Measurements from ENCODE around the gene MAPKAP1.

Gene MAPKAP1

DNA sequence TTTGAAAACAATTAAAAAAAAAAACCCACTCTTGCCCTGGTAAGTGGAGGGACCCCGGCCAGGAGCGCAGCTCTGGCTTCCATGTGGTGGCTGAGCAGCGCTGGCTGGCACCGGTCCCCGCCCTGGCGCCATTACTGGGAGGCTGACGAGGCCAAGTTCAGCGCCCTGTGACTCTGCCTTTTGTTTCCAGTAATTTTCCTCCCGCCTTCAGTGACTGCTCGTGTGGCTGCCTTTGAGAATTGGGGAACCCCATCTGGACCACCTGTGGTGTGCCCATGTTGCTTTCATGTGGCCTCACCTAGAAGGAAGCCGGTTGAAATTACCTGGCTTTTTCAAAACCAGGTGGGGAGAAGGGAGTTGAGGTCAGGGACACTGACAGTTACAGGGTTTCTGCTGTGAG lies 309.3 kb downstream of the MAPKAP1 start:
- ATAC-seq: no peak
- TF ChIP-seq ZNF8 (CRISPR knock-in tag; IDR thresholded peaks at IDR 0.05): no peak
- TF ChIP-seq, protein P1, sequence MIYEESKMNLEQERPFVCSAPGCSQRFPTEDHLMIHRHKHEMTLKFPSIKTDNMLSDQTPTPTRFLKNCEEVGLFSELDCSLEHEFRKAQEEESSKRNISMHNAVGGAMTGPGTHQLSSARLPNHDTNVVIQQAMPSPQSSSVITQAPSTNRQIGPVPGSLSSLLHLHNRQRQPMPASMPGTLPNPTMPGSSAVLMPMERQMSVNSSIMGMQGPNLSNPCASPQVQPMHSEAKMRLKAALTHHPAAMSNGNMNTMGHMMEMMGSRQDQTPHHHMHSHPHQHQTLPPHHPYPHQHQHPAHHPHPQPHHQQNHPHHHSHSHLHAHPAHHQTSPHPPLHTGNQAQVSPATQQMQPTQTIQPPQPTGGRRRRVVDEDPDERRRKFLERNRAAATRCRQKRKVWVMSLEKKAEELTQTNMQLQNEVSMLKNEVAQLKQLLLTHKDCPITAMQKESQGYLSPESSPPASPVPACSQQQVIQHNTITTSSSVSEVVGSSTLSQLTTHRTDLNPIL (CRISPR knock-in tag; IDR thresholded peaks at IDR 0.05; ENCODE audit: low read depth): no peak
- TF ChIP-seq BACH2 (CRISPR knock-in tag; IDR thresholded peaks at IDR 0.05; ENCODE audit: borderline replicate concordance): no peak
- TF ChIP-seq, protein P2, sequence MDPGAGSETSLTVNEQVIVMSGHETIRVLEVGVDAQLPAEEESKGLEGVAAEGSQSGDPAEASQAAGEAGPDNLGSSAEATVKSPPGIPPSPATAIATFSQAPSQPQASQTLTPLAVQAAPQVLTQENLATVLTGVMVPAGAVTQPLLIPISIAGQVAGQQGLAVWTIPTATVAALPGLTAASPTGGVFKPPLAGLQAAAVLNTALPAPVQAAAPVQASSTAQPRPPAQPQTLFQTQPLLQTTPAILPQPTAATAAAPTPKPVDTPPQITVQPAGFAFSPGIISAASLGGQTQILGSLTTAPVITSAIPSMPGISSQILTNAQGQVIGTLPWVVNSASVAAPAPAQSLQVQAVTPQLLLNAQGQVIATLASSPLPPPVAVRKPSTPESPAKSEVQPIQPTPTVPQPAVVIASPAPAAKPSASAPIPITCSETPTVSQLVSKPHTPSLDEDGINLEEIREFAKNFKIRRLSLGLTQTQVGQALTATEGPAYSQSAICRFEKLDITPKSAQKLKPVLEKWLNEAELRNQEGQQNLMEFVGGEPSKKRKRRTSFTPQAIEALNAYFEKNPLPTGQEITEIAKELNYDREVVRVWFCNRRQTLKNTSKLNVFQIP (CRISPR knock-in tag; IDR thresholded peaks at IDR 0.05; ENCODE audit: borderline replicate concordance, low read depth): no peak
- TF ChIP-seq PPARA (CRISPR knock-in tag; IDR thresholded peaks at IDR 0.05; ENCODE audit: borderline replicate concordance): no peak
- TF ChIP-seq OSR1 (CRISPR knock-in tag; IDR thresholded peaks at IDR 0.05): no peak

DNA sequence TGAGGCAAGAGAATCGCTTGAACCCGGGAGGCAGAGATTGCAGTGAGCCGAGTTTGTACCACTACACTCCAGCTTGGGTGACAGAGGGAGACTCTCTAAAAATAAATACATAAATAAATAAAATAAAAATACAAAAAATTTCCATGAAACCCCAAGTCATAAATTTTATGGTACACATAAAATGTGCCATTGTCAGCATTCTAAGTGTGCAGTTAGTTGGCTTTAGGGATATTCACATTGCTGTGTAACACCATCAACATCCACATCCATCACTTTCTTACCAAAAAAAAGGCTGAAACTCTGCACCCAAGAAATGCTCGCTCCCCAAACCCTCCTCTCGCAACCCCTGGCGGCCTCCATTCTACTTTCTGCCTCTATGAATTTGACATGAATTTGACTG lies 310.2 kb downstream of the MAPKAP1 start:
- ATAC-seq: no peak
- TF ChIP-seq, protein P3, sequence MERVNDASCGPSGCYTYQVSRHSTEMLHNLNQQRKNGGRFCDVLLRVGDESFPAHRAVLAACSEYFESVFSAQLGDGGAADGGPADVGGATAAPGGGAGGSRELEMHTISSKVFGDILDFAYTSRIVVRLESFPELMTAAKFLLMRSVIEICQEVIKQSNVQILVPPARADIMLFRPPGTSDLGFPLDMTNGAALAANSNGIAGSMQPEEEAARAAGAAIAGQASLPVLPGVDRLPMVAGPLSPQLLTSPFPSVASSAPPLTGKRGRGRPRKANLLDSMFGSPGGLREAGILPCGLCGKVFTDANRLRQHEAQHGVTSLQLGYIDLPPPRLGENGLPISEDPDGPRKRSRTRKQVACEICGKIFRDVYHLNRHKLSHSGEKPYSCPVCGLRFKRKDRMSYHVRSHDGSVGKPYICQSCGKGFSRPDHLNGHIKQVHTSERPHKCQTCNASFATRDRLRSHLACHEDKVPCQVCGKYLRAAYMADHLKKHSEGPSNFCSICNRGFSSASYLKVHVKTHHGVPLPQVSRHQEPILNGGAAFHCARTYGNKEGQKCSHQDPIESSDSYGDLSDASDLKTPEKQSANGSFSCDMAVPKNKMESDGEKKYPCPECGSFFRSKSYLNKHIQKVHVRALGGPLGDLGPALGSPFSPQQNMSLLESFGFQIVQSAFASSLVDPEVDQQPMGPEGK (CRISPR knock-in tag; IDR thresholded peaks at IDR 0.05; ENCODE audit: borderline replicate concordance): no peak
- TF ChIP-seq TCF4 (CRISPR knock-in tag; IDR thresholded peaks at IDR 0.05; ENCODE audit: borderline replicate concordance): no peak
- TF ChIP-seq ESRRG (CRISPR knock-in tag; IDR thresholded peaks at IDR 0.05): no peak
- no peak for TF ChIP-seq PPARA (CRISPR knock-in tag; IDR thresholded peaks at IDR 0.05; ENCODE audit: borderline replicate concordance)

DNA sequence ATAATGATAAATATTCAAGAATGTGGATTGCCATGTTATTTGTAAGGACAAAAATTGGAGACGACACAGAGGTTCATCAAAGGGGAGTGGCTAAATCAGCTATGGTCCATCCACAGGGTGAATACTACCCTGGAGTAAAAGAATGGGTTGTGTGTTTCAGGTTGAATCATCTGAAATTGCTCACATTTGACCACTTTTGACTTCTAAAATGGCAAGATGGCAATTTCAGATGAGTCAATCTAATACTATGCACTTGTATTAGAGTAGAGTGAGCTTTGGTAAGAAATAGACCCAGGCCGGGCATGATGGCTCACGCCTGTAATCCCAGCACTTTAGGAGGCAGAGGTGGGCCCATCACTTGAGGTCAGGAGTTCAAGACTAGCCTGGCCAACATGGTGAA lies 313.6 kb downstream of the MAPKAP1 start:
- no peak for TF ChIP-seq ZNF8 (CRISPR knock-in tag; IDR thresholded peaks at IDR 0.05)
- TF ChIP-seq, protein P4, sequence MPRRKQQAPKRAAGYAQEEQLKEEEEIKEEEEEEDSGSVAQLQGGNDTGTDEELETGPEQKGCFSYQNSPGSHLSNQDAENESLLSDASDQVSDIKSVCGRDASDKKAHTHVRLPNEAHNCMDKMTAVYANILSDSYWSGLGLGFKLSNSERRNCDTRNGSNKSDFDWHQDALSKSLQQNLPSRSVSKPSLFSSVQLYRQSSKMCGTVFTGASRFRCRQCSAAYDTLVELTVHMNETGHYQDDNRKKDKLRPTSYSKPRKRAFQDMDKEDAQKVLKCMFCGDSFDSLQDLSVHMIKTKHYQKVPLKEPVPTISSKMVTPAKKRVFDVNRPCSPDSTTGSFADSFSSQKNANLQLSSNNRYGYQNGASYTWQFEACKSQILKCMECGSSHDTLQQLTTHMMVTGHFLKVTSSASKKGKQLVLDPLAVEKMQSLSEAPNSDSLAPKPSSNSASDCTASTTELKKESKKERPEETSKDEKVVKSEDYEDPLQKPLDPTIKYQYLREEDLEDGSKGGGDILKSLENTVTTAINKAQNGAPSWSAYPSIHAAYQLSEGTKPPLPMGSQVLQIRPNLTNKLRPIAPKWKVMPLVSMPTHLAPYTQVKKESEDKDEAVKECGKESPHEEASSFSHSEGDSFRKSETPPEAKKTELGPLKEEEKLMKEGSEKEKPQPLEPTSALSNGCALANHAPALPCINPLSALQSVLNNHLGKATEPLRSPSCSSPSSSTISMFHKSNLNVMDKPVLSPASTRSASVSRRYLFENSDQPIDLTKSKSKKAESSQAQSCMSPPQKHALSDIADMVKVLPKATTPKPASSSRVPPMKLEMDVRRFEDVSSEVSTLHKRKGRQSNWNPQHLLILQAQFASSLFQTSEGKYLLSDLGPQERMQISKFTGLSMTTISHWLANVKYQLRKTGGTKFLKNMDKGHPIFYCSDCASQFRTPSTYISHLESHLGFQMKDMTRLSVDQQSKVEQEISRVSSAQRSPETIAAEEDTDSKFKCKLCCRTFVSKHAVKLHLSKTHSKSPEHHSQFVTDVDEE (CRISPR knock-in tag; IDR thresholded peaks at IDR 0.05): no peak
- no peak for TF ChIP-seq ZC3H10 (CRISPR knock-in tag; IDR thresholded peaks at IDR 0.05)
- no peak for TF ChIP-seq PPARA (CRISPR knock-in tag; IDR thresholded peaks at IDR 0.05; ENCODE audit: borderline replicate concordance)
- TF ChIP-seq ZFP3 (CRISPR knock-in tag; IDR thresholded peaks at IDR 0.05): no peak
- TF ChIP-seq BACH2 (CRISPR knock-in tag; IDR thresholded peaks at IDR 0.05; ENCODE audit: borderline replicate concordance): no peak
- no peak for TF ChIP-seq ZNF70 (CRISPR knock-in tag; IDR thresholded peaks at IDR 0.05)
- no peak for TF ChIP-seq SNAI2 (CRISPR knock-in tag; IDR thresholded peaks at IDR 0.05)
- TF ChIP-seq GLIS3 (CRISPR knock-in tag; IDR thresholded peaks at IDR 0.05): no peak
- no peak for TF ChIP-seq ZNF565 (CRISPR knock-in tag; conservative IDR thresholded peaks at IDR 0.05; ENCODE audit: low read depth)
- peak; percentile 67 for ATAC-seq

DNA sequence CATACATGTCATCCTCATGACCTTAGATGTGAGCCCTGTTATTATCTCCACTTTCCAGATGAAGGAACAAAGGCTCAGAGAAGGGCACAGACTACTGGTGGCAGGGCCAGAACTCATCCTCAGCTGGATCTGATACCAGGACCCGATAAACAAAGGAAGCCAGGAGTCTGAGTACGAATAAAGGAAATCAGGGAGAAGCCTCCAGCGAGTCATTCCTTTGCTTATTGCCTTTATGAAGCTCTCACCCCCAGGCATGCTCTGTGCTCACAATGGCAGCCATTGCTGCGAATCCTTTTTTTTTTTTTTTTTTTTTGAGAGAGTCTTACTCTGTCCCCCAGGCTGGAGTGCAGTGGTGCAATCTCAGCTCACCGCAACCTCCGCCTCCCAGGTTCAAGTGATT lies 315.3 kb downstream of the MAPKAP1 start:
- no peak for ATAC-seq
- TF ChIP-seq OSR1 (CRISPR knock-in tag; IDR thresholded peaks at IDR 0.05) (no peak), ZFP3 (CRISPR knock-in tag; IDR thresholded peaks at IDR 0.05) (no peak), TOX (CRISPR knock-in tag; IDR thresholded peaks at IDR 0.05; ENCODE audit: borderline replicate concordance) (no peak), ZC3H10 (CRISPR knock-in tag; IDR thresholded peaks at IDR 0.05) (no peak), SNAI2 (CRISPR knock-in tag; IDR thresholded peaks at IDR 0.05) (no peak), CSDC2 (CRISPR knock-in tag; IDR thresholded peaks at IDR 0.05) (no peak), ISL1 (CRISPR knock-in tag; IDR thresholded peaks at IDR 0.05) (no peak), ZFP30 (CRISPR knock-in tag; IDR thresholded peaks at IDR 0.05) (no peak), ESRRG (CRISPR knock-in tag; IDR thresholded peaks at IDR 0.05) (no peak)
- TF ChIP-seq, protein P5, sequence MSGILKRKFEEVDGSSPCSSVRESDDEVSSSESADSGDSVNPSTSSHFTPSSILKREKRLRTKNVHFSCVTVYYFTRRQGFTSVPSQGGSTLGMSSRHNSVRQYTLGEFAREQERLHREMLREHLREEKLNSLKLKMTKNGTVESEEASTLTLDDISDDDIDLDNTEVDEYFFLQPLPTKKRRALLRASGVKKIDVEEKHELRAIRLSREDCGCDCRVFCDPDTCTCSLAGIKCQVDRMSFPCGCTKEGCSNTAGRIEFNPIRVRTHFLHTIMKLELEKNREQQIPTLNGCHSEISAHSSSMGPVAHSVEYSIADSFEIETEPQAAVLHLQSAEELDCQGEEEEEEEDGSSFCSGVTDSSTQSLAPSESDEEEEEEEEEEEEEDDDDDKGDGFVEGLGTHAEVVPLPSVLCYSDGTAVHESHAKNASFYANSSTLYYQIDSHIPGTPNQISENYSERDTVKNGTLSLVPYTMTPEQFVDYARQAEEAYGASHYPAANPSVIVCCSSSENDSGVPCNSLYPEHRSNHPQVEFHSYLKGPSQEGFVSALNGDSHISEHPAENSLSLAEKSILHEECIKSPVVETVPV (CRISPR knock-in tag; IDR thresholded peaks at IDR 0.05): no peak
- TF ChIP-seq, protein P1 (CRISPR knock-in tag; IDR thresholded peaks at IDR 0.05; ENCODE audit: low read depth): no peak
- TF ChIP-seq, protein P2 (CRISPR knock-in tag; IDR thresholded peaks at IDR 0.05; ENCODE audit: borderline replicate concordance, low read depth): no peak
- TF ChIP-seq, protein P3 (CRISPR knock-in tag; IDR thresholded peaks at IDR 0.05; ENCODE audit: borderline replicate concordance): no peak
